IMR-90 (cell line): ENCODE results near the gene CLOCK. TPM values are rescaled to one million over a fixed set of nuclear protein-coding genes. Genes with fewer than 3 reads are reported as not detected.

Experiments used
- ATAC-seq: fragments of 200-7000 bp; cut with Tn5 transposase; 2 replicates; pipeline ENCODE4 v1.9.1; 2020; ENCODE audit warnings: low read depth, mild to moderate bottlenecking, moderate library complexity
- BruUV-seq: library from RNA; stranded (reverse); fragments of 400-500 nt; replicated peaks from 2 replicates; lab custom pipeline; 2021; lab: Mats Ljungman, UMichigan
- CTCF ChIA-PET: fragments of 300-600 bp; formaldehyde crosslinking; extraction: SDS; loops from one replicate; lab custom pipeline; 2021; ENCODE audit warnings: antibody characterized with exemption; lab: Yijun Ruan, JAX
- POLR2A ChIA-PET: fragments of 300-600 bp; sonication (Branson Sonifier 250); formaldehyde crosslinking; loops from one replicate; lab custom pipeline; 2022; ENCODE audit warnings: antibody characterized with exemption; ENCODE audit not compliant: unreplicated experiment; lab: Charles Lee
- DNase-seq: peaks from one replicate; pipeline ENCODE4 v3.0.0; 2013
- H2AFZ ChIP-seq: replicated peaks from 2 replicates; pipeline ENCODE3; 2013; ENCODE audit warnings: low read length, mild to moderate bottlenecking; ENCODE audit not compliant: poor library complexity
- H2AK5ac ChIP-seq: 2 replicates; pipeline ENCODE4 v1.6.1; 2013; ENCODE audit warnings: low read depth, low read length, inconsistent platforms
- H2AK9ac ChIP-seq: replicated peaks from 2 replicates; pipeline ENCODE3; 2013; ENCODE audit warnings: mild to moderate bottlenecking, low read depth, low read length, moderate library complexity; ENCODE audit not compliant: poor library complexity
- H2BK120ac ChIP-seq: 2 replicates; pipeline ENCODE4 v1.6.1; 2013; ENCODE audit warnings: low read depth, low read length, inconsistent platforms
- H2BK15ac ChIP-seq: 3 replicates; pipeline ENCODE4 v1.6.1; 2013; ENCODE audit warnings: low read depth, low read length, inconsistent platforms
- H2BK20ac ChIP-seq: 2 replicates; pipeline ENCODE4 v1.6.1; 2013; ENCODE audit warnings: low read depth, mild to moderate bottlenecking, inconsistent platforms, low read length, moderate library complexity
- H2BK5ac ChIP-seq: 2 replicates; pipeline ENCODE4 v1.6.1; 2013; ENCODE audit warnings: mild to moderate bottlenecking, low read depth, low read length, inconsistent platforms; ENCODE audit not compliant: poor library complexity, severe bottlenecking
- H3K14ac ChIP-seq: replicated peaks from 2 replicates; pipeline ENCODE4 v1.6.1; 2013; ENCODE audit warnings: low read depth, low read length, inconsistent platforms
- H3K18ac ChIP-seq: 2 replicates; pipeline ENCODE4 v1.6.1; 2013; ENCODE audit warnings: low read depth, low read length, control low read depth
- H3K23ac ChIP-seq: 2 replicates; pipeline ENCODE4 v1.6.1; 2013; ENCODE audit warnings: low read depth, low read length, inconsistent platforms
- H3K27ac ChIP-seq: 2 replicates; pipeline ENCODE4 v1.5.1; 2013; ENCODE audit warnings: mild to moderate bottlenecking, control low read depth, low read length; ENCODE audit not compliant: insufficient read depth
- H3K27me3 ChIP-seq: 2 replicates; pipeline ENCODE4 v1.6.1; 2013; ENCODE audit warnings: low read length; ENCODE audit not compliant: control insufficient read depth, insufficient read depth
- H3K36me3 ChIP-seq: 2 replicates; pipeline ENCODE4 v1.6.1; 2013; ENCODE audit warnings: low read length, mixed read lengths; ENCODE audit not compliant: control insufficient read depth, insufficient read depth
- H3K4ac ChIP-seq: 2 replicates; pipeline ENCODE4 v1.6.1; 2013; ENCODE audit warnings: low read depth, low read length, inconsistent platforms
- H3K4me1 ChIP-seq: 2 replicates; pipeline ENCODE4 v1.6.1; 2013; ENCODE audit warnings: low read length, mixed read lengths; ENCODE audit not compliant: control insufficient read depth, insufficient read depth
- H3K4me2 ChIP-seq: 2 replicates; pipeline ENCODE4 v1.6.1; 2013; ENCODE audit warnings: low read depth, mild to moderate bottlenecking, control low read depth, low read length, moderate library complexity
- H3K4me3 ChIP-seq: 2 replicates; pipeline ENCODE4 v1.5.1; 2013; ENCODE audit warnings: low read depth, mild to moderate bottlenecking, control low read depth, low read length, moderate library complexity; ENCODE audit not compliant: insufficient read depth
- H3K56ac ChIP-seq: 2 replicates; pipeline ENCODE4 v1.6.1; 2013; ENCODE audit warnings: low read length, inconsistent platforms; ENCODE audit not compliant: insufficient read depth; ENCODE audit errors: extremely low read depth
- H3K79me1 ChIP-seq, 2 experiments: 2 replicates each; pipeline ENCODE4 v1.6.1; 2013; ENCODE audit warnings: low read length in 2 of 2, inconsistent platforms in 1 of 2, low read depth in 1 of 2
- H3K9ac ChIP-seq: 2 replicates; pipeline ENCODE4 v1.6.1; 2013; ENCODE audit warnings: low read depth, low read length, control low read depth
- H3K9me1 ChIP-seq: 2 replicates; pipeline ENCODE4 v1.6.1; 2013; ENCODE audit warnings: low read length, inconsistent platforms; ENCODE audit not compliant: insufficient read depth
- H3K9me3 ChIP-seq: 2 replicates; pipeline ENCODE4 v1.6.1; 2013; ENCODE audit warnings: low read length; ENCODE audit not compliant: control insufficient read depth, insufficient read depth
- H4K20me1 ChIP-seq: 2 replicates; pipeline ENCODE4 v1.6.1; 2013; ENCODE audit warnings: low read length, inconsistent platforms; ENCODE audit not compliant: insufficient read depth
- H4K5ac ChIP-seq: 2 replicates; pipeline ENCODE4 v1.6.1; 2013; ENCODE audit warnings: mild to moderate bottlenecking, low read depth, low read length, control low read depth
- H4K8ac ChIP-seq, 2 experiments: 2 replicates each; pipeline ENCODE4 v1.6.1; 2013; ENCODE audit warnings: low read depth in 2 of 2, low read length in 2 of 2, control low read depth in 1 of 2, inconsistent platforms in 1 of 2
- H4K91ac ChIP-seq: 2 replicates; pipeline ENCODE4 v1.6.1; 2013; ENCODE audit warnings: low read depth, low read length, inconsistent platforms; ENCODE audit not compliant: insufficient read depth
- BHLHE40 ChIP-seq: fragments of 150-350 bp; IDR thresholded peaks from 2 replicates; pipeline ENCODE4 v1.6.1; 2016; ENCODE audit warnings: mild to moderate bottlenecking, low read depth, low read length
- CEBPB ChIP-seq: IDR thresholded peaks from 2 replicates; pipeline ENCODE4 v1.6.1; 2012; ENCODE audit warnings: low read depth, low read length, improper control_type of control experiment
- CHD1 ChIP-seq: IDR thresholded peaks from 2 replicates; pipeline ENCODE4 v1.6.1; 2012; ENCODE audit warnings: low read depth, low read length, improper control_type of control experiment
- FOS ChIP-seq: fragments of 150-350 bp; IDR thresholded peaks from 2 replicates; pipeline ENCODE4 v1.6.1; 2016; ENCODE audit warnings: low read depth, low read length
- MAFK ChIP-seq: IDR thresholded peaks from 2 replicates; pipeline ENCODE4 v1.6.1; 2012; ENCODE audit warnings: low read depth, low read length, improper control_type of control experiment
- MAZ ChIP-seq: IDR thresholded peaks from 2 replicates; pipeline ENCODE4 v1.6.1; 2012; ENCODE audit warnings: low read depth, mild to moderate bottlenecking, low read length, improper control_type of control experiment, moderate library complexity, borderline replicate concordance
- MXI1 ChIP-seq: IDR thresholded peaks from 2 replicates; pipeline ENCODE4 v1.6.1; 2012; ENCODE audit warnings: low read depth, mild to moderate bottlenecking, low read length, moderate library complexity, borderline replicate concordance
- NFE2L2 ChIP-seq: fragments of 150-350 bp; IDR thresholded peaks from 2 replicates; pipeline ENCODE4 v1.6.1; 2016; ENCODE audit warnings: low read depth, mild to moderate bottlenecking, low read length
- POLR2A ChIP-seq: IDR thresholded peaks from 2 replicates; pipeline ENCODE4 v1.6.1; 2012; ENCODE audit warnings: mild to moderate bottlenecking, low read depth, low read length
- RAD21 ChIP-seq: IDR thresholded peaks from 2 replicates; pipeline ENCODE4 v1.6.1; 2012; ENCODE audit warnings: low read length, improper control_type of control experiment
- RCOR1 ChIP-seq: IDR thresholded peaks from 2 replicates; pipeline ENCODE4 v1.6.1; 2012; ENCODE audit warnings: mild to moderate bottlenecking, low read length, improper control_type of control experiment; ENCODE audit not compliant: insufficient replicate concordance
- RFX5 ChIP-seq: IDR thresholded peaks from 2 replicates; pipeline ENCODE4 v1.8.0; 2012; ENCODE audit warnings: low read depth, mild to moderate bottlenecking, low read length, moderate library complexity
- SMC3 ChIP-seq: fragments of 150-350 bp; IDR thresholded peaks from 2 replicates; pipeline ENCODE4 v1.6.1; 2016; ENCODE audit warnings: low read depth, mild to moderate bottlenecking, antibody characterized with exemption, low read length, moderate library complexity
- WGBS, 2 experiments: methylation state at CpG; one replicate each; pipeline versions ENCODE4 v1.1.5 to v1.1.7; 2013; ENCODE audit warnings: missing lambda C conversion rate in 2 of 2; ENCODE audit not compliant: insufficient read length in 1 of 2; ENCODE audit errors: extremely low coverage in 2 of 2; 5-methylcytosine and 5-hydroxymethylcytosine counted together
- dilution Hi-C: fragments of 300-500 bp; cut with HindIII; formaldehyde crosslinking; loops from one replicate; pipeline ENCODE4 v1.14.3; 2018; ENCODE audit warnings: low sequenced_read_pairs; ENCODE audit not compliant: unreplicated experiment
- in situ Hi-C: fragments of 300-500 bp; cut with MboI; formaldehyde crosslinking; loops from 3 replicates; pipeline ENCODE4 v1.14.3; 2019; ENCODE audit warnings: low sequenced_read_pairs, inconsistent platforms, mixed read lengths
- intact Hi-C: fragments of 100-400 bp; cut with micrococcal nuclease; formaldehyde crosslinking; loops from 2 replicates; pipeline ENCODE4 v1.10.0; 2022
- polyA plus RNA-seq, 3 experiments: library from polyadenylated mRNA; depleted of rRNA; stranded (reverse); fragments of >200 nt; gene quantifications; 2 replicates each; pipeline ENCODE4 v1.2.3, GENCODE V29; 2012; ENCODE audit warnings: low replicate concordance in 1 of 3
- total RNA-seq: library from RNA; depleted of rRNA; stranded (reverse); fragments of >200 nt; gene quantifications from 2 replicates; pipeline ENCODE4 v1.2.3, GENCODE V29; 2012
- TF ChIP-seq, protein P1 (sequence below): conservative IDR thresholded peaks from 2 replicates; pipeline ENCODE4 v1.5.1; 2012; ENCODE audit warnings: mild to moderate bottlenecking, low read depth, low read length, improper control_type of control experiment
- TF ChIP-seq, protein P2 (sequence below): fragments of 150-350 bp; IDR thresholded peaks from 2 replicates; pipeline ENCODE4 v1.6.1; 2017; ENCODE audit warnings: mild to moderate bottlenecking, antibody characterized with exemption, low read length, low read depth
- TF ChIP-seq, protein P3 (sequence below): fragments of 150-350 bp; IDR thresholded peaks from 2 replicates; pipeline ENCODE4 v1.6.1; 2016; ENCODE audit warnings: low read depth, mild to moderate bottlenecking, low read length, moderate library complexity, borderline replicate concordance

CLOCK gene
- total and polyA plus RNA-seq, 2 of the 4 experiments (the other 2 are of a cell fraction), result 7.3 to 53.4 TPM

- H3K36me3 ChIP-seq, result no peaks in the 10 kb centered on the region
- H3K14ac ChIP-seq, result no peak overlapping the region
- H4K20me1 ChIP-seq, result no peaks in the 10 kb centered on the region
- no peak for ATAC-seq
- no peaks in the 10 kb centered on the region for H3K79me1 ChIP-seq
- H3K27me3 ChIP-seq, result no peaks in the 10 kb centered on the region
- no peak overlapping the region for H2BK20ac ChIP-seq
- H4K91ac ChIP-seq, result no peak overlapping the region
- intact Hi-C loops, result no loop called here
- H3K9me1 ChIP-seq, result no peaks in the 10 kb centered on the region; the same call in 1 of the 2 replicates
- H2AFZ ChIP-seq, result no peak overlapping the region
- H2BK5ac ChIP-seq, result no peak overlapping the region
- H4K8ac ChIP-seq, result no peak overlapping the region
- no peak overlapping the region for H3K4me3 ChIP-seq
- H2BK15ac ChIP-seq, result no peak overlapping the region
- no peak overlapping the region for H3K4me2 ChIP-seq
- H3K4ac ChIP-seq, result no peak overlapping the region
- H3K4me1 ChIP-seq, result peaks cover 4% of the 10 kb centered on the region; the same call in 1 of the 2 replicates
- no peak overlapping the region for H3K23ac ChIP-seq
- WGBS, 2 experiments, result no CpG with 5 or more reads among the region's 2 CpGs
- POLR2A ChIA-PET, result no interaction called here
- no peak for TF ChIP-seq MAZ
- TF ChIP-seq BHLHE40, result no peak
- no peak for TF ChIP-seq MAFK
- no peak for TF ChIP-seq RFX5
- TF ChIP-seq FOS, result no peak
- TF ChIP-seq RCOR1, result no peak
- no peak for TF ChIP-seq NFE2L2
- no peak for TF ChIP-seq SMC3
- no peak for TF ChIP-seq CHD1
- TF ChIP-seq POLR2A, result no peak
- TF ChIP-seq, protein P1, sequence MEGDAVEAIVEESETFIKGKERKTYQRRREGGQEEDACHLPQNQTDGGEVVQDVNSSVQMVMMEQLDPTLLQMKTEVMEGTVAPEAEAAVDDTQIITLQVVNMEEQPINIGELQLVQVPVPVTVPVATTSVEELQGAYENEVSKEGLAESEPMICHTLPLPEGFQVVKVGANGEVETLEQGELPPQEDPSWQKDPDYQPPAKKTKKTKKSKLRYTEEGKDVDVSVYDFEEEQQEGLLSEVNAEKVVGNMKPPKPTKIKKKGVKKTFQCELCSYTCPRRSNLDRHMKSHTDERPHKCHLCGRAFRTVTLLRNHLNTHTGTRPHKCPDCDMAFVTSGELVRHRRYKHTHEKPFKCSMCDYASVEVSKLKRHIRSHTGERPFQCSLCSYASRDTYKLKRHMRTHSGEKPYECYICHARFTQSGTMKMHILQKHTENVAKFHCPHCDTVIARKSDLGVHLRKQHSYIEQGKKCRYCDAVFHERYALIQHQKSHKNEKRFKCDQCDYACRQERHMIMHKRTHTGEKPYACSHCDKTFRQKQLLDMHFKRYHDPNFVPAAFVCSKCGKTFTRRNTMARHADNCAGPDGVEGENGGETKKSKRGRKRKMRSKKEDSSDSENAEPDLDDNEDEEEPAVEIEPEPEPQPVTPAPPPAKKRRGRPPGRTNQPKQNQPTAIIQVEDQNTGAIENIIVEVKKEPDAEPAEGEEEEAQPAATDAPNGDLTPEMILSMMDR, result no peak
- TF ChIP-seq RAD21, result no peak
- TF ChIP-seq, protein P2, sequence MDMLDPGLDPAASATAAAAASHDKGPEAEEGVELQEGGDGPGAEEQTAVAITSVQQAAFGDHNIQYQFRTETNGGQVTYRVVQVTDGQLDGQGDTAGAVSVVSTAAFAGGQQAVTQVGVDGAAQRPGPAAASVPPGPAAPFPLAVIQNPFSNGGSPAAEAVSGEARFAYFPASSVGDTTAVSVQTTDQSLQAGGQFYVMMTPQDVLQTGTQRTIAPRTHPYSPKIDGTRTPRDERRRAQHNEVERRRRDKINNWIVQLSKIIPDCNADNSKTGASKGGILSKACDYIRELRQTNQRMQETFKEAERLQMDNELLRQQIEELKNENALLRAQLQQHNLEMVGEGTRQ, result no peak
- TF ChIP-seq CEBPB, result no peak
- no peak for TF ChIP-seq MXI1
- TF ChIP-seq, protein P3, sequence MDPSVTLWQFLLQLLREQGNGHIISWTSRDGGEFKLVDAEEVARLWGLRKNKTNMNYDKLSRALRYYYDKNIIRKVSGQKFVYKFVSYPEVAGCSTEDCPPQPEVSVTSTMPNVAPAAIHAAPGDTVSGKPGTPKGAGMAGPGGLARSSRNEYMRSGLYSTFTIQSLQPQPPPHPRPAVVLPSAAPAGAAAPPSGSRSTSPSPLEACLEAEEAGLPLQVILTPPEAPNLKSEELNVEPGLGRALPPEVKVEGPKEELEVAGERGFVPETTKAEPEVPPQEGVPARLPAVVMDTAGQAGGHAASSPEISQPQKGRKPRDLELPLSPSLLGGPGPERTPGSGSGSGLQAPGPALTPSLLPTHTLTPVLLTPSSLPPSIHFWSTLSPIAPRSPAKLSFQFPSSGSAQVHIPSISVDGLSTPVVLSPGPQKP, result no peak
- H3K9ac ChIP-seq, result no peak overlapping the region
- BruUV-seq, result no TSS peak
- no peak for DNase-seq
- H2AK9ac ChIP-seq, result no peak overlapping the region
- dilution Hi-C loops, result no loop called here
- no peak overlapping the region for H2AK5ac ChIP-seq
- no peak overlapping the region for H4K5ac ChIP-seq
- H3K18ac ChIP-seq, result no peak overlapping the region
- no peaks in the 10 kb centered on the region for H3K9me3 ChIP-seq
- in situ Hi-C loops, result no loop called here
- H3K56ac ChIP-seq, result no peak overlapping the region
- H2BK120ac ChIP-seq, result no peak overlapping the region
- no peak overlapping the region for H3K27ac ChIP-seq
- CTCF ChIA-PET, result no interaction called here
Measured at GRCh38 chr4:55386840-55387239, 159.9 kb downstream of the CLOCK start.
